Heart right ventricle (tissue), 16 donors: ENCODE data around the gene WFDC1. TPM values are rescaled to one million over a fixed set of nuclear protein-coding genes. Genes with fewer than 3 reads are reported as not detected.

Source experiments
- ATAC-seq, 8 donors: fragments of 200-7000 bp; cut with Tn5 transposase; one replicate each; pipeline ENCODE4 v1.9.1; 2020; ENCODE audit warnings: mild to moderate bottlenecking in 8 of 8, moderate library complexity in 8 of 8, moderate number of reproducible peaks in 1 of 8
- DNase-seq, 2 donors: peaks; one replicate each; pipeline ENCODE4 v3.0.0-alpha.2; 2020
- H3K27ac ChIP-seq, 10 donors: fragments of 200-600 bp; sonication (generic) in 2 of 10; one replicate each; pipeline versions ENCODE4 v1.5.0 to v1.8.0; 2020 to 2022; ENCODE audit warnings: mild to moderate bottlenecking in 3 of 10
- H3K27me3 ChIP-seq, 7 donors: fragments of 200-600 bp; one replicate each; pipeline ENCODE4 v1.8.0; 2021 to 2022; ENCODE audit warnings: mild to moderate bottlenecking in 2 of 7
- H3K36me3 ChIP-seq, 9 donors: fragments of 200-600 bp; sonication (generic) in 1 of 9; one replicate each; pipeline versions ENCODE4 v1.5.0 to v1.8.0; 2020 to 2022; ENCODE audit warnings: mild to moderate bottlenecking in 2 of 9
- H3K4me1 ChIP-seq, 9 donors: fragments of 200-600 bp; sonication (generic) in 1 of 9; one replicate each; pipeline versions ENCODE4 v1.5.0 to v1.8.0; 2020 to 2022; ENCODE audit warnings: mild to moderate bottlenecking in 4 of 9
- H3K4me3 ChIP-seq, 10 donors: fragments of 200-600 bp; sonication (generic) in 2 of 10; one replicate each; pipeline versions ENCODE4 v1.5.0 to v1.8.0; 2020 to 2022; ENCODE audit warnings: mild to moderate bottlenecking in 7 of 10, moderate library complexity in 2 of 10
- H3K9me3 ChIP-seq, 11 donors: fragments of 200-600 bp in 10 of 11; sonication (generic) in 2 of 11; one replicate each; pipeline versions ENCODE4 v1.5.0 to v1.8.0; 2013 to 2022; ENCODE audit warnings: mild to moderate bottlenecking in 2 of 11, control low read depth in 1 of 11, moderate library complexity in 1 of 11
- WGBS, 2 donors: extraction: QIAGEN DNeasy Blood & Tissue Kit; methylation state at CpG; one replicate each; pipeline ENCODE4 v1.1.7; 2013; ENCODE audit warnings: inconsistent platforms in 1 of 2; 5-methylcytosine and 5-hydroxymethylcytosine counted together
- intact Hi-C, 10 donors: fragments of 100-400 bp; cut with DNase I; formaldehyde crosslinking; loops; one replicate each; pipeline versions ENCODE4 v1.11.1 to v1.14.2; 2022
- polyA plus RNA-seq, 2 donors: library from polyadenylated mRNA; stranded (reverse); fragments of 200-250 nt; gene quantifications; one replicate each; pipeline ENCODE4 v1.2.3, GENCODE V29; 2013
- total RNA-seq, 10 donors: library from RNA; stranded (reverse); fragmentation: NEBNext Ultra II Directional in 3 of 10; extraction: Animal tissue kit (Norgen Biotek cat#: 25700) in 3 of 10; gene quantifications; one replicate each; pipeline versions ENCODE4 v1.2.1 to v1.2.4, GENCODE V29; 2021 to 2023
- TF ChIP-seq, protein P1 (sequence below), 9 donors: fragments of 200-600 bp; sonication (generic) in 2 of 9; IDR thresholded peaks; one replicate each; pipeline versions ENCODE4 v1.5.0 to v1.8.0; 2021 to 2022; ENCODE audit warnings: antibody characterized with exemption in 9 of 9, mild to moderate bottlenecking in 5 of 9, moderate library complexity in 1 of 9
- donor health status: Arrhythmogenic right ventricular cardiomyopathy.
- donor health status: ischemic (EF 13 %, LVEDD 7.1; RV severe dilation, severe dysfunction).
- donor health status: healthy with polysubstance abuse.
- donor health status: DM: no; HTN: yes; CAD: no.
- donor health status: DM: no; HTN: no; CAD: no.
- donor health status: ischemic (EF 25% LVEDD 6.9; RV normal size, moderate dysfunction).
- donor health status: ischemic (EF 25% LVEDD 5.7; RV mildly dilated, moderate dysfunction).
- donor health status: healthy.
- donor health status: DM: yes; HTN: yes; CAD: no.
- donor health status: Ischemic cardiomyopathy.
- donor health status: ischemic (EF 35%, LVEDD 5.7; RV mildly dilated, moderate dysfunction).
- donor health status: nonischemic (EF 11% LVEDD 7.7; RV severe dilation, severe dysfunction).
- donor health status: DM: yes; HTN: yes; CAD: no.
- donor health status: PGD.
- donor health status: ischemic (EF 29% LVEDD 5.4; RV normal size, mild dysfunction).
- donor health status: nonischemic (EF 23%, LVEDD 6.1; RV moderate dilation, normal function).

Gene WFDC1
- total and polyA plus RNA-seq, 12 donors = 0.55 to 5.7 (median 1.1) TPM

GRCh38 chr16:84306564-84306963, 11.9 kb downstream of the WFDC1 start:
- peaks cover 0 to 23% (median 8%) of the 10 kb centered on the region in 9 donors for H3K4me1 ChIP-seq
- ATAC-seq = no peak
- H3K36me3 ChIP-seq = no peaks in the 10 kb centered on the region
- no peaks in the 10 kb centered on the region for H3K9me3 ChIP-seq
- intact Hi-C loops = loop anchor here in 1 of 10 donors (5.0 kb wide), 1 partner anchor 79 kb away; no protein-coding TSS in a partner anchor
- no peak overlapping the region for H3K4me3 ChIP-seq
- no peak overlapping the region for H3K27ac ChIP-seq
- WGBS, 2 donors = 91 to 97% methylated on average over 3 of the region's 3 CpGs
- H3K27me3 ChIP-seq = peaks cover 0 to 43% (median 12%) of the 10 kb centered on the region in 7 donors
- DNase-seq = no peak
- TF ChIP-seq, protein P1, sequence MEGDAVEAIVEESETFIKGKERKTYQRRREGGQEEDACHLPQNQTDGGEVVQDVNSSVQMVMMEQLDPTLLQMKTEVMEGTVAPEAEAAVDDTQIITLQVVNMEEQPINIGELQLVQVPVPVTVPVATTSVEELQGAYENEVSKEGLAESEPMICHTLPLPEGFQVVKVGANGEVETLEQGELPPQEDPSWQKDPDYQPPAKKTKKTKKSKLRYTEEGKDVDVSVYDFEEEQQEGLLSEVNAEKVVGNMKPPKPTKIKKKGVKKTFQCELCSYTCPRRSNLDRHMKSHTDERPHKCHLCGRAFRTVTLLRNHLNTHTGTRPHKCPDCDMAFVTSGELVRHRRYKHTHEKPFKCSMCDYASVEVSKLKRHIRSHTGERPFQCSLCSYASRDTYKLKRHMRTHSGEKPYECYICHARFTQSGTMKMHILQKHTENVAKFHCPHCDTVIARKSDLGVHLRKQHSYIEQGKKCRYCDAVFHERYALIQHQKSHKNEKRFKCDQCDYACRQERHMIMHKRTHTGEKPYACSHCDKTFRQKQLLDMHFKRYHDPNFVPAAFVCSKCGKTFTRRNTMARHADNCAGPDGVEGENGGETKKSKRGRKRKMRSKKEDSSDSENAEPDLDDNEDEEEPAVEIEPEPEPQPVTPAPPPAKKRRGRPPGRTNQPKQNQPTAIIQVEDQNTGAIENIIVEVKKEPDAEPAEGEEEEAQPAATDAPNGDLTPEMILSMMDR (IDR thresholded peaks at IDR 0.05) = no peak

DNA sequence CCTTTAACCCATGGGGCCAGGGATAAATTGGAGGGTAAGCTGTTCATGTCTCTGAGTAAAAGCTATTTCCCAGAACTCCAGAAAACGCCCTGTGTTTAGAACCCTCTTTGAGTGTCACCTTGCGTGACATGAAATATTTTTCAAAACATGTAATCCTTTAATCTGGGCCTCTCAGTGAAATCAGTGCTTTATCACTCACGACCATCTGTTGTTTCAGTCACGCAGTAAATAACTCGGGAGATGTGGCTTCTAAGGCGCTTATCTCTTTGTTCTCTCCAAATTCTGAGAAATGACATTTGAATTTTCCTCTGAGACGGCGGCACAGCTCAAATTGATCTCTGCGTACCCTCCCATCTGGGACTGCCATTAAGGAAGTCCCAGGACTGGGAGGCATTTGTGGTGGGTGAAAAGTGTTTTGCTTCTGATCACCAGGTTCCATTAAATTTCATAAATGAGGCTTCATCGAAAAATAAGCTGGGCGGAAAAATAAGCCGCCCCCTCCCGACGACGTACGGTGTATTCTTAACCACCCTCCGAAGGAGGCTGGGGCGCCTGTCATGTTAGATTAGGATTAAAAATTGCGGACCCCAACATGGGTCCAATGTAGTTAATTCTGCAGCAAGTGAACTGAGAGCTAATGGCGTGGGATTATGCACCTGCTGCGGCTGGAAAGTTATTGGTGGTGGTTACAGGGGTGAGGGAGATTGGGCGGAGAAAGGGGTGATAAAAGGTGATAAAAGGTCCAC, 12.7 kb downstream of the WFDC1 start:
- peaks cover 0 to 52% (median 20%) of the 10 kb centered on the region in 7 donors for H3K27me3 ChIP-seq
- no peak overlapping the region for H3K27ac ChIP-seq
- WGBS, 2 donors = 86 to 87% methylated on average over 22 of the region's 22 CpGs
- intact Hi-C loops = loop anchor here in 1 of 10 donors (5.0 kb wide), 1 partner anchor 80 kb away; no protein-coding TSS in a partner anchor
- H3K4me3 ChIP-seq = no peak overlapping the region
- no peaks in the 10 kb centered on the region for H3K36me3 ChIP-seq
- ATAC-seq (no peak), DNase-seq (no peak)
- H3K9me3 ChIP-seq = no peaks in the 10 kb centered on the region
- peaks cover 0 to 15% (median 5%) of the 10 kb centered on the region in 9 donors for H3K4me1 ChIP-seq
- TF ChIP-seq, protein P1 (IDR thresholded peaks at IDR 0.05) = no peak

- no peak overlapping the region for H3K27ac ChIP-seq
- no peaks in the 10 kb centered on the region for H3K36me3 ChIP-seq
- H3K9me3 ChIP-seq = no peaks in the 10 kb centered on the region
- DNase-seq = peak; percentile 34 to 57
- peaks cover 0 to 59% (median 27%) of the 10 kb centered on the region in 7 donors for H3K27me3 ChIP-seq
- peak; percentile 58 to 84 (median 75) for ATAC-seq
- intact Hi-C loops = loop anchor here in 2 of 10 donors (2.0 to 5.0 kb wide), 2 partner anchors 31 to 81 kb away; no protein-coding TSS in a partner anchor
- H3K4me1 ChIP-seq = peaks cover 0 to 11% (median 5%) of the 10 kb centered on the region in 9 donors
- TF ChIP-seq, protein P1 (IDR thresholded peaks at IDR 0.05) = peak; percentile 27 to 65 (median 51)
- H3K4me3 ChIP-seq = no peak overlapping the region
- WGBS, 2 donors = 33 to 34% methylated on average over 11 of the region's 11 CpGs
Measured at GRCh38 chr16:84308120-84308519, 13.4 kb downstream of the WFDC1 start.

GRCh38 chr16:84310642-84311041, 16.0 kb downstream of the WFDC1 start:
- intact Hi-C loops = loop anchor here in 1 of 10 donors (5.0 kb wide), 1 partner anchor 33 kb away; no protein-coding TSS in a partner anchor
- peaks cover 0 to 67% (median 39%) of the 10 kb centered on the region in 7 donors for H3K27me3 ChIP-seq
- no peaks in the 10 kb centered on the region for H3K4me1 ChIP-seq
- H3K9me3 ChIP-seq = no peaks in the 10 kb centered on the region
- no peak for DNase-seq
- H3K36me3 ChIP-seq = no peaks in the 10 kb centered on the region
- TF ChIP-seq, protein P1 (IDR thresholded peaks at IDR 0.05) = no peak
- 88 to 91% methylated on average over 7 of the region's 7 CpGs for WGBS, 2 donors
- no peak for ATAC-seq
- H3K27ac ChIP-seq = no peak overlapping the region
- H3K4me3 ChIP-seq = no peak overlapping the region
